HuH-7 (cell line): Measurements from ENCODE around the gene CRIM1.

Source experiments
- DNase-seq: peaks from one replicate; pipeline ENCODE4 v3.0.0; 2011; ENCODE audit warnings: low spot score

The CRIM1 gene

GRCh38 chr2:36520431-36520830, 164.9 kb downstream of the CRIM1 start:
- DNase-seq = no peak

DNA sequence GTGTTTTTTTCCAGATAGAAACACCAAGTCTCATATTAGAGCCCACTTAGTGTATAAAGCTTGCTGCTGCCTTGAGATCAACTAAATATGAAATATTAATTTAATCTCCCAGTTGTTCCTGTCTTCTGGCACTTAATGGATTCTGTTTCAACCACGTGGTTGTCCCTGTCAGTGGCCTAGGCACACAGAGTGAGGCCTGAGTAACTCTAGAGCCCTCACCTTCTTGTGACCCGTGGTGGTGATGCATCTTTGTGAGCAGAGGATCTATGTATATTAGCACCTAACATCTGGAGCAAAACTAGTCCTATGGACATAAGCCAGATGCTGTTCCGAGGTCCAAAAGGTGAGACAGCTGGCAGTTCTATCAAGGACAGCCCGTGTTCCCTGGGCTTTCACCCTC, 167.6 kb downstream of the CRIM1 start:
- no peak for DNase-seq

DNA sequence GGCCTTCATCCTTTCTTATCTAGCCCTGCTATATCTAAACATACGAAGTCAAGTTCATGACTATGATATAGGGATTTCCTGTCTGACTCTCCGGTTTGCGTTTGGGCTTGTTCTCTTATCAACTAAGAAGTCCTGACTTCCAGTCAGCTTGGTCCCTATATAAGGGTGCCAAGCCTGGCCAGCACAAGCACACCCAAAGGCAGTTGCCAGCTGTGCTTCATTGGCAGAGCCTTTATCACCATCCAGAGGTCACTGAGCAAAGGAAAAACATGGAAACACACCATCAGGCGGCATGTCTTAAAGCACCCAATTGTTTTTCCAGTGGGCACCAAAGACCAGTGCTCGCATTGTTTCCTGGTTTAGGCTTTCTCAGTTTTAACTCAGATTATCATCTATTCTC, 169.7 kb downstream of the CRIM1 start:
- DNase-seq = no peak

- DNase-seq = no peak
These were observed 170.6 kb downstream of the CRIM1 start for GRCh38 chr2:36526226-36526625.

GRCh38 chr2:36528274-36528673, 172.7 kb downstream of the CRIM1 start:
- DNase-seq = no peak

DNA sequence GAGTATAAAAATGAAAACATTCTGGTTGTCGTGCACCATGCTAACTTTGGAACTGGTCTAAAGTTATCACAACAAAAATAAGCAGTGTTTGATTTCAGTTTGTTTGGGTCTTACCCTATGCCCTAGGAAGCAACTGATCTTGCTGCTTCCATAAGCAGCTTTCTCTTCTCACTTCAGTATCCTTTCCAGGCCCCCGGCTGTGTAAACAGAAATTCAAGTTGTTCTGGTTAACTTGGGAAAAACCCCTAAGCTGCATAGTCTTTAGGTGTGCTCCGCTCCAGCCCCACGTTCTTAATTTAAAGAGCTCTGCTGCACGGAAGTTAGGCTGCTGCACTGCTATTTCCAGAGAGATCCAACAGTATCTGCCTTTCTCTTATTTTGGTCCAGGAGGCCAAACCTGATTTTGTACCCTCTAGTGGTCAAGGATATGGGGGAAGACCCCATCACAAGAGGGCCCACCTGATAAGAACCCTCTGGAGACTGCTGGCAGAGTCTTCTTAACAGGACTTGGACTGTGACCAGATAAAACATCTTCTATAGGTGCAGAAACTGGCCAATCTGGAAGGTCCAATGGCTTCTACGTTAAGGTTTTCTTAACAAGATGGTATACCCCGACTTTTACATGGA, 173.3 kb downstream of the CRIM1 start:
- no peak for DNase-seq

- DNase-seq = no peak
These were observed 174.8 kb downstream of the CRIM1 start for GRCh38 chr2:36530178-36530982.

DNA sequence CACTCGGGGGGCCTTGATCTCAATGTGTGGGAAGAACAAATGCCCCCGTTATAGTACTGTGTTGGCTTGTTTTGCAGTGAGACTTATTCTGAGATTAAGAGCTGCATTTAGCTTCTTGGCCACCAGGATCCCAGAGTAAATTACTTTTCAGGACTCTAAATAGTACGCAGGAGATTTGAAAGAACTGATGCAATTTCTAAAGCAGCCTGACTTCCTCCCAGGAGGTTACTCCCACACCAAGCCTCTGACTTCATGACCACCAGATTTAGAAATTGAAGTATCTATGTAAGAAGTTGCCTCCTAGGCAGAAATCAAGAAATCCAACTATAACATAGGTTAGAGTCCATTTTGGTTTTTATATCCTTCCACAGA, 175.4 kb downstream of the CRIM1 start:
- DNase-seq = no peak

- no peak for DNase-seq
These were observed 178.8 kb downstream of the CRIM1 start for GRCh38 chr2:36534275-36534799.

DNA sequence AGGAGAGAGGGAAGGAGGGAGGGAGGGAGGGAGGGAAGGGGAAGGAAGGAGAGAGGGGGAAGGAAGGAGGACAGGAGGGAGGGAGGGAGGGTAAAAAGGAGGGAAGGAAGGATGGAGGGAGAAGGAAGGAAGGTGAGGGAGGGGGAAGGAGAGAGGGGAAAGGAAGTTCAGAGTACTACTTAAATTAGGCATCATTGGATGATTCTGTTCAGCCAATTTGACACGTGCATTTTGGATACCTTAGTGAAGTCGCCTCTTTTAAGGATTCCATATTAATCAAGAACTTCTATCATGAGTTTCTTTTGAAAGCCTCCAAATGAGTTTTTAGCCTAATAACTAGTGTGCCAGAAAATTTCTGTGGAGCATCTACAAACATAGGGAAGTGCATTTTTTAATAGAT, 179.5 kb downstream of the CRIM1 start:
- no peak for DNase-seq

GRCh38 chr2:36536776-36537175, 181.2 kb downstream of the CRIM1 start:
- DNase-seq = no peak

DNA sequence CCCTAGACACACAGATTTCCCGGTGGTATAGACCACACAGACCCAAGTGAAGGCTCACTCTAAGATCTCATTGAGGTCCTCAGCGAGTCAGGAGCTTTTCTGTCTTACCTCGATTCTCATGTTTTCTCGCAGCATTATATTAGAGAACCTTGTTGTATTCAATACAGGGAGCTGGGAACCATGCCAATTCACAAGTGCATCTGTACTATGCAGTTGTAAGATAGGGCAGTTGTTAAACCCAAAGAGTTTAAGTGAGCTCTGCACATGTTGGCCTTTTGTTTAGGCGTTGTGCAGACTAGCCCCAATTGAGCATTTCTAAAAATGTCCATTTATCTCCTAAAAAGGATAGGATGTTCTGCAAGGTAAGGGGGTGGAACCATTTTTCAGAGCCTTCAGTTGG, 182.8 kb downstream of the CRIM1 start:
- DNase-seq = no peak

DNA sequence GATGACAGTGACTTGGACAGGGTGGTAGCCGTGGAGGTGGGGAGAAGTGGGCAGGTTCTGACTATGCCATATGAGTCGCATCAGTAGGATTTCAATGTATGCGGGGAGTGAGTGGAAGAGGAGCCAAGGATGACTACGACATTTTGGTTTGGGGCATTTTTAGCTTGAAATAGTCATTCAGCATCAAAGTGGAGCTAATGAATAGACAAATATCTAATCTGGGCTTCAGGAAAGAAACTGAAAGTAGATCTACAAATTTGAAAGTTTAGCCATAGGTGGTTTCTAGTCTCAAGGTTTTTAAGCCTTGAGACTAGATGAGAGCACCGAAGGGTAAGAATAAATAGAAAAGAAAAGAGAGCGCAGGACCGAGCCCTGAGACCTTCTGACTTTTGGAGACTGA, 184.1 kb downstream of the CRIM1 start:
- DNase-seq = no peak

DNA sequence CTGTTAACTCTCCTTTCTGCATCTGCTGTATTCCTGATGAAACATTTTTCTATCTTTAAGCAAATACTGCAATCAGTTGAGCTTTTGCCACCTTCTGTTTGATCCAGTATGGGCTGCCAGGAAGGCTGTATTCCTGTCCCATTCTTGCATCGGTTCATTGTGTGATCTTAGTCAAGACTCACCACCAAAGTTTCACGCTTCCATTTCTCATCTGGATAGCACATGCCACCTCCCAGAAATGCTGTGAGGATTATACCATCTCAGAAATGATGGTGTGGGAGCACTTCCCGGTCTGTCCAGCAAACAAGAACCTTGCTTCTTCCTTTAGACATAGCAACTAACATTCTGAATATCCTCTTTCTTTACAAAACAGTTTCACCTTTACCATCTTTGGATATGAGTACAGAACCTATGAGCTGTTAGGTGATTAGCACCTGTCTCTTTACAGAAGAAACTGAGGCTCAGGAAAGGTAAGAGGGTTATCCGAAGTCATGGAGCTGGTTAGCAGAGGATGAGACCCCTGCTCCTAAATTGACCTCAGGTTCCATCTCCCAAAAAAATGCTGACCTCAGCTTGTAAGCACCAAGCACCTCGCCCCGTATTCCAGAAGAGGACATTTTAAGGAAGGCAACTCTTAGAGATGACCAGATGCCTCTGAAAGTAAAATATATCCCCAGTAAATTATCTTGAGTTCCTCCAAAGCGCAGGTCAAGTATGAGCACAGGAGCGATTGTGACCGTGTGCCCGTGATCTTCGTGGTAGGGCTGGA, 185.6 kb downstream of the CRIM1 start:
- DNase-seq = no peak

DNA sequence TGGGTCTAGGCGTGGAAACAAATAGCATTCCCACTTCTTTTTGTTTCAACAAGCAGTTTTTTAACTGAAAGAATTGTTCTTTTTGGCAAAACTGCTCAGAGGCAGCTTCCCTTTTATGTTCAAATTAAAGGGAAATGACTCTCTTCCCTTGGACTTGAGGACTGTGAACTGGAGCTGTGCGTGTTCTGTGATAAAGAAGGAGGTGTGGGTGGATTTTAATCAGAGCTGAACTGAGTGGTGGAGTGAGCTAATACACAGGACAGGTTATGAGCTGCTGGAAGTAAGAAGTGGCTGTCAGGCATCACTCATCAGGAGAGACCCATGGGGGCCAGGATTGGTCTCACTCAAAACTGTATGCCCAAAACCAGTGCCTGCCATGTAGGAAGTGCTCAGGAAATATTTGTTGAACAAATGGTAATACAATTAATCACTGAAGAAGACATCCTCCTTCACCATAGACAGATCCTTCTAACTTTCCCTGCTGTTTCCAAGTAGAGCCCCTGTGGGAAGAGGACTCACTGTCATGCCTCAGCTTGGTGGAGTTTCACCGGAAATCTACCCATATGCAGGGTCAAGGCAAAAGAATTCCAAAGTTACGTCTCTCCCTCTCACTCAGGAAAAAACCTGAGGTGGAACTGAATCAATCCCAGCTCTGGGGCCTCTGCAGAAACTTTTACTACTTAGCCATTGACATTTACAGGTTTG, 186.5 kb downstream of the CRIM1 start:
- DNase-seq = no peak

DNA sequence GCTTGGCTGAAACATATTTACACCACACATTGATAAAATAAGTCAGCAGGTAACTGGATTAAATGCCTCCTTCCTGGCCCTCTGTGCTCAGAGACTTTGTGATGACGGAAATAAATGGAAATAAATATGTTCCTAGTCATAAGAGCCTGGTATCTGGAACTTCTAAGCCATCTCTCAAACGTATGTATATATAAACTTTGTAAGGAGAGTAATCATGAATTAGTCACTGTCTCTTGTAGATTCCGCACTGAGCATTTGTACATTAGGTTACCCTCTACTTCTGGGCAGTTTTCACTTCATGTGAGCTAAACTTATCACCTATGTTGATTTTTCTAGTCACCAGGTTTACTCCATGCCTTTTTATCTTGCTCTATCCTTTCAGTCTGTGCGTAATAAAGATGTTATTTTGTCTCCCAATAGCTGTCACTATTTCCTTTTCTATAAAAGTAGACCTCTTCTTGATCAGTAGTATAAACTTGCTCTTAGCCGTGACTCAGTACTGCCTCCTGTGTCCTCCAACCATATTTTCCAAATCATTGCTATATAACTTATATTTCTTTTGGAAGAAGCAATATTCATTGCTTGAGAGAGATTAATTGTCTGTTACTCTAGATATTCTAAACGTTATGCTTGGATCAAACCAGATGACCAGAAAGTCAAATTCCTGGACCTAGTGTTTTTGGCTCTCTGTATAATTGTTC, 189.2 kb downstream of the CRIM1 start:
- no peak for DNase-seq

GRCh38 chr2:36545871-36546416, 190.4 kb downstream of the CRIM1 start:
- DNase-seq = no peak

- no peak for DNase-seq
These were observed 192.3 kb downstream of the CRIM1 start for GRCh38 chr2:36547906-36548305.

DNA sequence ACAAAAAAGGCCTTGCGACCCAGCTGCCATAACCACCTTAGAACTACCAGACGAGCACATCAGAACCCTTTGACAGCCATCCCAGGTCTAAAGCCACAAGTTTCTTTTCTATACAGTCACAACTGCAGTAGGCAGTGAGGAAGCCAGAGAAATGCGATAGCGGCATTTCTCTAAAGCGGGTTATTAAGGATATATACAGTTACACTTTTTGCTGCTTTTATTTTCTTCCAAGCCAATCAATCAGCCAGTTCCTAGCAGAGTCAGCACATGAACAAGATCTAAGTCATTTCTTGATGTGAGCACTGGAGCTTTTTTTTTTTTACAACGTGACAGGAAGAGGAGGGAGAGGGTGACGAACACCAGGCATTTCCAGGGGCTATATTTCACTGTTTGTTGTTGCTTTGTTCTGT, 193.6 kb downstream of the CRIM1 start:
- no peak for DNase-seq

DNA sequence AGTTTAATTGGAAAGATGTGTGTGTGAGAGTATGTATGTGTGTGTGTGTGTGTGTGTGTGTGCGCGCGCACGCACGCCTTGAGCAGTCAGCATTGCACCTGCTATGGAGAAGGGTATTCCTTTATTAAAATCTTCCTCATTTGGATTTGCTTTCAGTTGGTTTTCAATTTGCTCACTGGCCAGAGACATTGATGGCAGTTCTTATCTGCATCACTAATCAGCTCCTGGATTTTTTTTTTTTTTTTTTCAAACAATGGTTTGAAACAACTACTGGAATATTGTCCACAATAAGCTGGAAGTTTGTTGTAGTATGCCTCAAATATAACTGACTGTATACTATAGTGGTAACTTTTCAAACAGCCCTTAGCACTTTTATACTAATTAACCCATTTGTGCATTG, 194.4 kb downstream of the CRIM1 start:
- no peak for DNase-seq

DNA sequence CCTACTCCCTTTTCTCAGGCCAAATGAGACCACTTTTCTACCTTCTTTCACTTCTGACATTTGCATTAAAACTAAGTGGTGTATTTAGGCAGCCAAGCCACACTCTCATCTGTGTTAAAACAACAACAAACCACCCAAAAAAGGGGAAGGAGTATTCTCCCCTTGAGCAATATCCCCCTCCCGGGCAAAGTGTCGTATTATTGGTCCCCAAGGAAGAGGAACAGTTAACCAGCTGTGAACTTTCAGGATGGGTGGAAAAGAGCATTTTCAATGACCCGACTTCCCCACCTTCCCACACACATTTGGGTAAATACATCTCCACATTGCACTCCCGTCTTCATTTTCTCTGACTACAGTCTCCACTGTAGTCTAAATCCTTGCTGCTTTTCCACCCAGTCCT, 198.1 kb downstream of the CRIM1 start:
- DNase-seq = no peak
